Vagina (tissue), 2 donors: ENCODE results near the gene SNX9. TPM values are rescaled to one million over a fixed set of nuclear protein-coding genes. Genes with fewer than 3 reads are reported as not detected.

Source experiments
- DNase-seq, 2 donors: peaks; one replicate each; pipeline ENCODE4 v3.0.0-alpha.2; 2017; ENCODE audit errors: extremely low spot score in 2 of 2
- H3K27ac ChIP-seq: fragments of 200-600 bp; sonication (generic); one replicate; pipeline ENCODE4 v1.5.1; 2019
- H3K27me3 ChIP-seq: fragments of 200-600 bp; sonication (generic); one replicate; pipeline ENCODE4 v1.5.1; 2019
- H3K36me3 ChIP-seq, 2 donors: fragments of 200-600 bp; sonication (generic); one replicate each; pipeline ENCODE4 v1.5.1; 2017 to 2019
- H3K4me1 ChIP-seq: fragments of 200-600 bp; sonication (generic); one replicate; pipeline ENCODE4 v1.5.1; 2019
- H3K4me3 ChIP-seq, 2 donors: fragments of 200-600 bp; sonication (generic); 1 replicate in 1 of 2; 2 replicates in 1 of 2; pipeline ENCODE4 v1.5.1; 2016 to 2019
- H3K9me3 ChIP-seq: fragments of 200-600 bp; sonication (generic); one replicate; pipeline ENCODE4 v1.5.1; 2019
- CTCF ChIP-seq, 3 experiments: fragments of 450-650 bp in 2 of 3; fragments of 200-600 bp in 1 of 3; sonication (generic) in 1 of 3; IDR thresholded peaks; one replicate each; pipeline ENCODE4 v1.5.1; 2017 to 2019; ENCODE audit warnings: antibody characterized with exemption in 3 of 3, mild to moderate bottlenecking in 2 of 3, moderate library complexity in 2 of 3
- POLR2A ChIP-seq, 2 donors: fragments of 450-650 bp; IDR thresholded peaks; one replicate each; pipeline ENCODE4 v1.6.1; 2017; ENCODE audit warnings: antibody characterized with exemption in 2 of 2, mild to moderate bottlenecking in 2 of 2, moderate library complexity in 2 of 2
- POLR2AphosphoS5 ChIP-seq, 2 donors: sonication (generic); formaldehyde crosslinking; IDR thresholded peaks; one replicate each; pipeline ENCODE4 v1.9.0; 2017; ENCODE audit warnings: antibody characterized with exemption in 2 of 2, mild to moderate bottlenecking in 2 of 2, low read depth in 1 of 2; ENCODE audit not compliant: insufficient read depth in 1 of 2
- intact Hi-C: fragments of 100-400 bp; cut with DNase I; formaldehyde crosslinking; loops from one replicate; pipeline ENCODE4 v1.15.1; 2023
- total RNA-seq: library from RNA; depleted of rRNA; stranded (reverse); fragments of >200 nt; gene quantifications from one replicate; pipeline ENCODE4 v1.2.3, GENCODE V29; 2016

SNX9 gene
- total RNA-seq, 1 donor from 2014 or later = 61.4 TPM

DNA sequence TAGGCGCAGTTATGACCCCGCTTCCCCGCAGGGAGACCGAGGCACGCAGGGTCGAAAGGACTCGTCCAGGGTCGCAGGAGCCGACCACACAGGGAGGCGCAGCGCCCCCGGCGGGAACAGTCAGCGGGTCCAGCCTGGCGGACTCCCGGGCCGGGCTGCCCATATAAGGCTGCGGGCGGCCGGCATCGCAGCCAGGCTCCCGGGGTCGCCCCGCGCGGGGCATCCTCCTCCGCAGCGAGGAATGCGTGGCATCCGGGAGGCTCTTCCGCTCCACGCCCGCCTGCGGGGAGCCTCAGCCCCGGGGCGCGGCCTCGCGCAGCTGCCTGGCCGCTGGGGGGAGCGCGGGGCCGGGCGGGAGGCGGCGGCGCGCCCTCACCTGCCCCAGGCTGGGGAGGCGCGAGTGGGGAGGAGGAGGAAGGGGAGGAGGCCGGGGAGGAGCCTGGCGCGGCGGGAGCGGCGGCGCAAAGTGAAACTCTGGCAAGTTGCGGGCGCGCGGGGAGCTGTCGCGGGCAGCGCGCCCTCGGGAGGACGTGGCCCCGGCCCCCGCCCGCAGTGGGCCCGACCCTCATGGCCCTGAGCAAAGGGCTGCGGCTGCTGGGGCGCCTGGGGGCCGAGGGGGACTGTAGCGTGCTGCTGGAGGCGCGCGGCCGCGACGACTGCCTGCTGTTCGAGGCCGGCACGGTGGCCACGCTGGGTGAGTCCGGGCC, 158.5 kb downstream of the SNX9 start, which contains the start of gene SYNJ2:
Gene SYNJ2 (plus strand): TSS at position 469 of the 707 bp plus-strand sequence. CDS start 99 bp downstream, at position 568.
- TF ChIP-seq POLR2A (IDR thresholded peaks at IDR 0.05) = peak in 1 of 2 donors; percentile 33
- peak in 1 of 2 donors; percentile 48 for TF ChIP-seq POLR2AphosphoS5 (IDR thresholded peaks at IDR 0.05; ENCODE audit: insufficient read depth in 1 of 2, low read depth in 1 of 2)
- TF ChIP-seq CTCF (IDR thresholded peaks at IDR 0.05) = peak; percentile 5 to 40 (median 39)
- peaks cover 38% of the 10 kb centered on the region for H3K4me1 ChIP-seq
- intact Hi-C loops = loop anchor here (5.0 kb wide), 1 partner anchor 91 kb away; no protein-coding TSS in a partner anchor

DNA sequence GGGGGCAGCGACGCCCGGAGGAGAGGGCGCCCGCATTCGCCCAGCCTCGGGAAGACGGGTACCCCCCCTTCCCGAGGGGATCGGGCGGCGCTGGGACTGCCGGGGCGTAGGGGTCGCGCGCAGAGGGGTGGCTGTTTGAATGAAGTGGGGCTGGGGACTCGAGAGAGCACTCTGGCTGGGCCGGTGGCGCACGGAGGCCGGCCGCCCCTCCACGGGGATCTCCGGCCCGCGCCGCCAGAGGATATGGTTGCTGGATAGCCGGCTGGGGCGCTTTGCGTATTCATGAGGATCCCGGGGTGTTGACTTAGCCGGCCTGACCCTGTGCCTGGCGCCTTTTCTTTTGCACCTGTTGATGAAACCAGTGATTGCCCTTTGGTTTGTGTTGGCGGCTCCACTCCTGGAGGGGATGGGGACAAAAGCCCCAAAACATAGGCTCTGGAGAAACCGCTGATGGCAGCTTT, 159.1 kb downstream of the SNX9 start:
- TF ChIP-seq CTCF (IDR thresholded peaks at IDR 0.05) (no peak), POLR2AphosphoS5 (IDR thresholded peaks at IDR 0.05; ENCODE audit: insufficient read depth in 1 of 2, low read depth in 1 of 2) (no peak), POLR2A (IDR thresholded peaks at IDR 0.05) (no peak)
- peaks cover 38% of the 10 kb centered on the region for H3K4me1 ChIP-seq
- H3K9me3 ChIP-seq = no peaks in the 10 kb centered on the region
- intact Hi-C loops = loop anchor here (5.0 kb wide), 1 partner anchor 90 kb away; no protein-coding TSS in a partner anchor
- H3K36me3 ChIP-seq = no peaks in the 10 kb centered on the region
- DNase-seq = no peak
- no peaks in the 10 kb centered on the region for H3K27me3 ChIP-seq
- H3K4me3 ChIP-seq = peak overlapping the region; percentile 62 to 96
- H3K27ac ChIP-seq = peak overlapping the region; percentile 86

More for the DNA sequence above, 158.5 kb downstream of the SNX9 start, which contains the start of gene SYNJ2:
- H3K9me3 ChIP-seq = no peaks in the 10 kb centered on the region
- H3K4me3 ChIP-seq = peak within 1 kb of the TSS; percentile 62 to 96
- H3K36me3 ChIP-seq = no peaks in the 10 kb centered on the region
- no peaks in the 10 kb centered on the region for H3K27me3 ChIP-seq
- DNase-seq = no peak
- H3K27ac ChIP-seq = peak within 1 kb of the TSS; percentile 86

GRCh38 chr6:157982563-157983405, 159.7 kb downstream of the SNX9 start:
- H3K4me3 ChIP-seq = peak overlapping the region; percentile 62 to 96
- no peak for DNase-seq
- H3K36me3 ChIP-seq = no peaks in the 10 kb centered on the region
- peak overlapping the region; percentile 86 for H3K27ac ChIP-seq
- H3K4me1 ChIP-seq = peaks cover 38% of the 10 kb centered on the region
- TF ChIP-seq POLR2AphosphoS5 (IDR thresholded peaks at IDR 0.05; ENCODE audit: insufficient read depth in 1 of 2, low read depth in 1 of 2) = no peak
- peak in 1 of 3 experiments; percentile 8 for TF ChIP-seq CTCF (IDR thresholded peaks at IDR 0.05)
- H3K9me3 ChIP-seq = no peaks in the 10 kb centered on the region
- intact Hi-C loops = loop anchor here (5.0 kb wide), 1 partner anchor 90 kb away; no protein-coding TSS in a partner anchor
- no peaks in the 10 kb centered on the region for H3K27me3 ChIP-seq

DNA sequence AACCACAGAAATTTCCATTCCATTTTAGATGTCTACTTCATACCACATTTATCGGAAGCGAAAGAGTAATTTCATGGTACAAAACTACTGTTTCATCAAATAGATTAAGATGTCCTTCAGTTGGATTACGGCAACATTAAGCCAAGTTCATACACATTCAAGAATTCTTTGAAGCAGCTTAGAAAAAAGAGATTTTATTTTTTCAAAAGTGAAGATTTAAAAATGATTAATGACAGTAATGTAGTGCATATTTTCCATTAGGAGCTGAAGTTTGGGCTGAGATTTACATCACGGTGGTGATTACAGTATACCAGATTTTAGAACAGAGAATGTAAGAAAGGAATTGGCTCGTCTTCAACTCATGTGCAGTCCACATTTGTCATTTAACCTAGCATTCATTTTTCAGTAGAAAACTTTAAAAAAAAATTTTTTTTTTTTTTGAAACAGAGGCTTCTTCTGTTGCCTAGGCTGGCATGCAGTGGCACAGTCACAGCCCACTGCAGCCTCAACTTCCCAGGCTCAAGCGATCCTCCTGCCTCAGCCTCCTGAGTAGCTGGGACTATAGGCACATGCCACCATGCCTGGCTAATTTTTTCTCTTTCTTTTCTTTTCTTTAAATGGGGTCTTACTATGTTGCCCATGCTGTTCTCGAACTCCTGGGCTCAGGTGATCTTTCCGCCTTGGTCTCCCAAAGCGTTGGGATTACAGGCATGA, 160.5 kb downstream of the SNX9 start:
- no peak for DNase-seq

More for the DNA sequence above, 160.5 kb downstream of the SNX9 start:
- Histone ChIP-seq H3K9me3 (no peaks in the 10 kb centered on the region), H3K27me3 (no peaks in the 10 kb centered on the region), H3K36me3 (no peaks in the 10 kb centered on the region), H3K4me1 (peaks cover 38% of the 10 kb centered on the region), H3K27ac (no peak overlapping the region), H3K4me3 (no peak overlapping the region)
- intact Hi-C loops = loop anchor here (5.0 kb wide), 1 partner anchor 89 kb away; no protein-coding TSS in a partner anchor
- no peak for TF ChIP-seq CTCF (IDR thresholded peaks at IDR 0.05)
- no peak for TF ChIP-seq POLR2AphosphoS5 (IDR thresholded peaks at IDR 0.05; ENCODE audit: insufficient read depth in 1 of 2, low read depth in 1 of 2)
- TF ChIP-seq POLR2A (IDR thresholded peaks at IDR 0.05) = no peak
